Fibroblast of pulmonary artery (primary cell): Measurements from ENCODE around the gene PRKAG2.

Experiments
- DNase-seq: peaks from one replicate; pipeline ENCODE4 v3.0.0-alpha.2; 2010; ENCODE audit warnings: low read depth
- H3K4me3 ChIP-seq: replicated peaks from 2 replicates; pipeline ENCODE4 v1.5.1; 2011; ENCODE audit warnings: low read depth, mild to moderate bottlenecking, control low read depth, low read length, moderate library complexity
- TF ChIP-seq, protein P1 (sequence below): IDR thresholded peaks from 2 replicates; pipeline ENCODE4 v1.5.1; 2011; ENCODE audit warnings: mild to moderate bottlenecking, control low read depth, low read length, inconsistent platforms; ENCODE audit errors: missing control alignments

Gene PRKAG2

DNA sequence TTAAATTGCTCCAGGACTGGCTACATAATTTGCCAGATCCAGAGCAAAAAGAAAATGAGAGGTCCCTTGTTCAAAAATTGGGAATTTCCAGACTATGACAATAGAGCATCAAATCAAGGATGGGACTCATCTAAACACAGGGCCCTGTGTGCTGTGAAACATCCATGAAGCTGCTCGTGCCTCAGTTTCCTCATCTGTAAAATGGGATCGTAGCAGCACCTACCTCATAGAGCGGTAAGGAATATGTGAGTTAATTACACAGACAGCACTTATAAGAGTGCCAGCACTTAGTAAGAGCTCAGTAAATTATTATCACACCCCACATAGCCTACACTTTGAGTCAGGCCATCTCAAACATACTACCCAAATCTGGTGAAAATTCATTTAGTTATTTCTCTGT, 221.4 kb downstream of the PRKAG2 start:
- TF ChIP-seq, protein P1, sequence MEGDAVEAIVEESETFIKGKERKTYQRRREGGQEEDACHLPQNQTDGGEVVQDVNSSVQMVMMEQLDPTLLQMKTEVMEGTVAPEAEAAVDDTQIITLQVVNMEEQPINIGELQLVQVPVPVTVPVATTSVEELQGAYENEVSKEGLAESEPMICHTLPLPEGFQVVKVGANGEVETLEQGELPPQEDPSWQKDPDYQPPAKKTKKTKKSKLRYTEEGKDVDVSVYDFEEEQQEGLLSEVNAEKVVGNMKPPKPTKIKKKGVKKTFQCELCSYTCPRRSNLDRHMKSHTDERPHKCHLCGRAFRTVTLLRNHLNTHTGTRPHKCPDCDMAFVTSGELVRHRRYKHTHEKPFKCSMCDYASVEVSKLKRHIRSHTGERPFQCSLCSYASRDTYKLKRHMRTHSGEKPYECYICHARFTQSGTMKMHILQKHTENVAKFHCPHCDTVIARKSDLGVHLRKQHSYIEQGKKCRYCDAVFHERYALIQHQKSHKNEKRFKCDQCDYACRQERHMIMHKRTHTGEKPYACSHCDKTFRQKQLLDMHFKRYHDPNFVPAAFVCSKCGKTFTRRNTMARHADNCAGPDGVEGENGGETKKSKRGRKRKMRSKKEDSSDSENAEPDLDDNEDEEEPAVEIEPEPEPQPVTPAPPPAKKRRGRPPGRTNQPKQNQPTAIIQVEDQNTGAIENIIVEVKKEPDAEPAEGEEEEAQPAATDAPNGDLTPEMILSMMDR, result no peak
- DNase-seq, result no peak
- no peak overlapping the region for H3K4me3 ChIP-seq

DNA sequence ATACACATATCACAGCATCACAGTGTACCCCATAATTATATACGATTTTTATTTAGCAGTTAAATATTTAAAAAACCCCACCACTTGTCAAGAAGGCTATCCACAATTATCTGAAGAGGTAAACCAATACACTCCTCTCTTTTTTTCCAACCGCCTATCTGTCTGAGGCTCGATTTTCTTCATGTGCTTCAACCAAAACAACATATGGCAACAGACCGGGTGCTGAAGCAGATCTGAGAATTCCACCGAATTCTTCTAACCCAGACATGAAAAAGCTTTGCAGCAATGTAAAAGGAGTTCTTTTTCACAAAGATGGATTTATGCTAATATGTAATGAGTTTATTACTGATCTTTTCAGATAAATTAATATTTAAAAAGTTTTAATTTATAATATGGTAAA, 224.8 kb downstream of the PRKAG2 start:
- TF ChIP-seq, protein P1, result no peak
- no peak for DNase-seq
- H3K4me3 ChIP-seq, result no peak overlapping the region

DNA sequence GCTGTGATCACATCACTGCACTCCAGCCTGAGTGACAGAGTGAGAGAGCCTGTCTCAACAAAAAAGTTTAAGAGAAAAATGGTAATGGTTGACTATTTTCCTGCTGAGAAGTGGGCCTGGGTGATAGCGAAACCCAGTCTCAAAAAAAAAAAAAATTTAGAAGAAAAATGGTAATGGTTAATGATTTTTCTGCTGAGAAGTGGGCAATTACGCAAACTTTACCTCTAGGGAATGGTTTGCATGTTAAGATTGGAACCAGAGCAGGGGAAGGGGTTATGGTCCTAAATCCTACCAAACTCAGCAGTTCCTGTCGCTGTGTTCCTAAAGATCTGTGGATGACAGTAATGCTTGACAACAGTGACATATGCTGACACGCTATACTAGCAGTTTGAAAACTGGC, 226.8 kb downstream of the PRKAG2 start:
- TF ChIP-seq, protein P1, result no peak
- H3K4me3 ChIP-seq, result no peak overlapping the region
- DNase-seq, result no peak

DNA sequence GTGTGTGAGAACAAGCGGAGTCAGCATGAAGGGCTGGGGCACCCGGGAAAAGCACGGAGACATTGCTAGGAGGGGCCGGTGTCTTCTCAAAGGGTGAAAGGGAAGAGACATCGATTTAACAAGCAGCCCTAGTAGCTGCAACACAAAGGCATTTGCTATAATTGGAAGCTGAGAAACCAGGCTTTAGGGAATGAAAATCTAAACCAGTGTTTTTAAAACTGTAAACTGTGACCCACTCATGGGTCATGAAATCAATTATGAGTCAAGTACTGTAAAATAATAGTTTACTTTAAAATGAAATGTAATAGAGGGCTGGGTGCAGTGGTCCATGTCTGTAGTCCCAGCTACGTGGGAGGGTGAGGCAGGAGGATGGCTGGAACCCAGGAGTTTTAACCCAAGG, 228.5 kb downstream of the PRKAG2 start:
- TF ChIP-seq, protein P1, result no peak
- H3K4me3 ChIP-seq, result no peak overlapping the region
- no peak for DNase-seq

DNA sequence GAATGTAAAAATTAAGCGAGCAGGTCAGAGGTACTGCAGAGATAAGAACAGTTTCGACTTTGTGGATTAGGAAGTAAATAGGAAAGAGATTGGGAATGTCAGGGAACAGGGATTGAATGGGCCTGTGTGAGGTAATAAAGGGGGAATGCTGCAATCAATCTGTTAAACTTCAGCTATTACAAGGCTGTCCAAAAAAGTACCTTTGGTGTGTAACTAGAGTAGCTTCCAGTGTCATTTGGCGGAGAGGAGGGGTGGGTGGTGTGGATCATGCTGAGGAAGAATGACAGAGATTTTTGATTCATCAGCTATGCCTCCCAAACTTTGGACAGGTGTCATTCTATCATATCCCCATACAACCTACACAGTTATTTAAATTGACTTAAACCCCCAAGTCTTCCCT, 229.0 kb downstream of the PRKAG2 start:
- no peak for DNase-seq
- H3K4me3 ChIP-seq, result no peak overlapping the region
- TF ChIP-seq, protein P1, result no peak

DNA sequence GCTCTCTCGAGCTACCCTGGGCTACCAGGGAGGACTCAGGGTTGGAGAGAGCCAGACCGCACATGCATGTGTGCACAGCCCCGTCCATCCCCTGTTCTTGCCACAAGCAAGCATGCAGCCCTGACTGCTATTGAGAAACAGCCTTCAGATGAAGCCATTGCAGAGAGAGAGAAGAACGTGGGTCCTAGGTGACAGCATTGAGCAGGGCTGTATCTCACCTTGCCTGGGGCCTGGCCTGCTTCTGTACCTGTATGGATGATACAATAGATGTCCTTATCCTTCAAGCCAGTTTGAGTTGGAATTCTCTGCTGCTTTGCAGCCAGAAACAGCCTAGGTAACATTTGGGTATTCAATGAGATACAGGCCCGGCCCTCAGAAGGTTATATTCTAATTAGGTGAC, 229.9 kb downstream of the PRKAG2 start:
- H3K4me3 ChIP-seq, result no peak overlapping the region
- no peak for DNase-seq
- TF ChIP-seq, protein P1, result no peak

DNA sequence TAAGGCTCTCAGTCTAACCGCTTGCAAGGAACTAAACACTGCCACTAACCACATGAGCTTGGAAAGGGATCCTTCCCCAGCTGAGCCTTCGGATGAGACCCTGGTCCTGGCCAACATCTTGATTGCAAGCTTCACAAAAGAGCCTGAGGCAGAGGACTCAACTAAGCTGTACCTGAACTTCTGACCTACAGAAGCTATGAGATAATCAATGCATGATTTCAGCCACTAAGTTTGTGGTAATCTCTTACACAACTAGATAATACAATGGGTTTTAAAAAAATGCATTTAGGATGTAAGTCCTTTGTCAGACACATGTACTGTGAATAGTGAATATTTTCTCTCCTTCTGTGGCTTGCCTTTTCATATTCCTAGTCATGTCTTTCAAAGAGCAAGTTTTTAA, 231.6 kb downstream of the PRKAG2 start:
- H3K4me3 ChIP-seq, result no peak overlapping the region
- TF ChIP-seq, protein P1, result no peak
- no peak for DNase-seq
